Immature natural killer cell (primary cell): ENCODE results near the gene SLC50A1. TPM values are rescaled to one million over a fixed set of nuclear protein-coding genes. Genes with fewer than 3 reads are reported as not detected.

Experiments used
- DNase-seq, 3 donors: peaks; one replicate each; pipeline ENCODE4 v3.0.0; 2022; ENCODE audit warnings: mixed read lengths in 1 of 3
- H3K27ac Mint-ChIP-seq, 6 donors: one replicate each; pipeline ENCODE4 v1.8.0; 2020; ENCODE audit warnings: mixed read lengths in 6 of 6, mild to moderate bottlenecking in 5 of 6, inconsistent platforms in 4 of 6, moderate library complexity in 3 of 6
- H3K27me3 Mint-ChIP-seq, 3 donors: one replicate each; pipeline ENCODE4 v1.8.0; 2020 to 2021; ENCODE audit warnings: low read depth in 3 of 3, mild to moderate bottlenecking in 3 of 3, mixed read lengths in 3 of 3, moderate library complexity in 3 of 3, inconsistent platforms in 1 of 3
- H3K36me3 Mint-ChIP-seq, 3 donors: one replicate each; pipeline ENCODE4 v1.8.0; 2020; ENCODE audit warnings: mixed read lengths in 3 of 3, inconsistent platforms in 2 of 3, mild to moderate bottlenecking in 2 of 3
- H3K4me1 Mint-ChIP-seq, 2 donors: one replicate each; pipeline ENCODE4 v1.8.0; 2020; ENCODE audit warnings: inconsistent platforms in 2 of 2, mild to moderate bottlenecking in 2 of 2, mixed read lengths in 2 of 2, moderate library complexity in 1 of 2
- H3K4me3 Mint-ChIP-seq, 5 donors: one replicate each; pipeline ENCODE4 v1.8.0; 2020; ENCODE audit warnings: mild to moderate bottlenecking in 5 of 5, mixed read lengths in 5 of 5, inconsistent platforms in 3 of 5, moderate library complexity in 3 of 5
- H3K9me3 Mint-ChIP-seq, 6 donors: one replicate each; pipeline ENCODE4 v1.8.0; 2020; ENCODE audit warnings: mild to moderate bottlenecking in 6 of 6, mixed read lengths in 6 of 6, inconsistent platforms in 4 of 6, moderate library complexity in 3 of 6
- polyA plus RNA-seq, 3 donors: library from polyadenylated mRNA; unstranded; fragments of 300-500 nt; fragmentation: Illumina TruSeq; gene quantifications; one replicate each; pipeline ENCODE4 v1.2.3, GENCODE V29; 2021

Gene SLC50A1
- polyA plus RNA-seq, 3 donors from 2014 or later = 59.5 to 120 (median 93.0) TPM

- peaks cover 26 to 28% of the 10 kb centered on the region in 2 donors for H3K4me1 Mint-ChIP-seq
- no peak overlapping the region for H3K4me3 Mint-ChIP-seq
- H3K9me3 Mint-ChIP-seq = no peaks in the 10 kb centered on the region
- peaks cover 5 to 15% (median 11%) of the 10 kb centered on the region in 3 donors for H3K27me3 Mint-ChIP-seq
- no peak for DNase-seq
- no peaks in the 10 kb centered on the region for H3K36me3 Mint-ChIP-seq
- peak overlapping the region in 1 of 6 donors; percentile 30 for H3K27ac Mint-ChIP-seq
These were observed 10.9 kb upstream of the SLC50A1 start for GRCh38 chr1:155124503-155125463.

- H3K4me3 Mint-ChIP-seq = peak overlapping the region in 2 of 5 donors; percentile 38 to 73
- peak overlapping the region in 1 of 6 donors; percentile 30 for H3K27ac Mint-ChIP-seq
- H3K4me1 Mint-ChIP-seq = peaks cover 26 to 28% of the 10 kb centered on the region in 2 donors
- no peaks in the 10 kb centered on the region for H3K9me3 Mint-ChIP-seq
- H3K36me3 Mint-ChIP-seq = no peaks in the 10 kb centered on the region
- peaks cover 5 to 15% (median 11%) of the 10 kb centered on the region in 3 donors for H3K27me3 Mint-ChIP-seq
- no peak for DNase-seq
These were observed 10.1 kb upstream of the SLC50A1 start for GRCh38 chr1:155125511-155125945.

- DNase-seq = no peak
- Mint-ChIP-seq H3K27ac (peak overlapping the region in 1 of 6 donors; percentile 76), H3K27me3 (peaks cover 5 to 17% (median 11%) of the 10 kb centered on the region in 3 donors)
These were observed 9.6 kb upstream of the SLC50A1 start for GRCh38 chr1:155125946-155126555.

GRCh38 chr1:155126556-155127104 is 9.0 kb upstream of the SLC50A1 start:
- Mint-ChIP-seq H3K4me3 (peak overlapping the region; percentile 78 to 92 (median 84)), H3K4me1 (peaks cover 26 to 28% of the 10 kb centered on the region in 2 donors), H3K27me3 (peaks cover 3 to 17% (median 11%) of the 10 kb centered on the region in 3 donors), H3K36me3 (peaks cover 0 to 3% (median 0%) of the 10 kb centered on the region in 3 donors), H3K9me3 (no peaks in the 10 kb centered on the region), H3K27ac (peak overlapping the region in 4 of 6 donors; percentile 60 to 92 (median 73))
- DNase-seq = peak; percentile 50 to 63 (median 56)

More at GRCh38 chr1:155125946-155126555, 9.6 kb upstream of the SLC50A1 start:
- H3K9me3 Mint-ChIP-seq = no peaks in the 10 kb centered on the region
- peaks cover 26 to 28% of the 10 kb centered on the region in 2 donors for H3K4me1 Mint-ChIP-seq
- H3K4me3 Mint-ChIP-seq = peak overlapping the region in 3 of 5 donors; percentile 38 to 83 (median 73)
- peaks cover 0 to 3% (median 0%) of the 10 kb centered on the region in 3 donors for H3K36me3 Mint-ChIP-seq

GRCh38 chr1:155127105-155127966 is 8.3 kb upstream of the SLC50A1 start, which contains the start of gene EFNA1:
Gene EFNA1, plus strand, starts transcription at chr1:155127876. Its CDS starts 102 bp downstream, at chr1:155127978.
- Mint-ChIP-seq H3K9me3 (no peaks in the 10 kb centered on the region), H3K4me3 (peak within 1 kb of the TSS; percentile 79 to 92 (median 84)), H3K36me3 (peaks cover 0 to 3% (median 0%) of the 10 kb centered on the region in 3 donors), H3K27me3 (peaks cover 3 to 17% (median 11%) of the 10 kb centered on the region in 3 donors), H3K4me1 (peaks cover 26 to 28% of the 10 kb centered on the region in 2 donors), H3K27ac (peak within 1 kb of the TSS; percentile 1 to 92 (median 67))
- peak; percentile 30 to 45 (median 34) for DNase-seq

- peaks cover 26 to 28% of the 10 kb centered on the region in 2 donors for H3K4me1 Mint-ChIP-seq
- DNase-seq = no peak
- no peaks in the 10 kb centered on the region for H3K9me3 Mint-ChIP-seq
- H3K4me3 Mint-ChIP-seq = peak overlapping the region; percentile 68 to 92 (median 79)
- peaks cover 0 to 3% (median 0%) of the 10 kb centered on the region in 3 donors for H3K36me3 Mint-ChIP-seq
- H3K27ac Mint-ChIP-seq = peak overlapping the region in 4 of 6 donors; percentile 1 to 76 (median 58)
- H3K27me3 Mint-ChIP-seq = peaks cover 3 to 17% (median 12%) of the 10 kb centered on the region in 3 donors
These were observed 7.5 kb upstream of the SLC50A1 start for GRCh38 chr1:155127967-155128754.

- Mint-ChIP-seq H3K36me3 (peaks cover 0 to 3% (median 0%) of the 10 kb centered on the region in 3 donors), H3K4me1 (peaks cover 26 to 28% of the 10 kb centered on the region in 2 donors), H3K27me3 (peaks cover 3 to 17% (median 13%) of the 10 kb centered on the region in 3 donors), H3K4me3 (peak overlapping the region; percentile 68 to 92 (median 79)), H3K9me3 (no peaks in the 10 kb centered on the region), H3K27ac (peak overlapping the region in 3 of 6 donors; percentile 16 to 76 (median 49))
- DNase-seq = peak in 2 of 3 donors; percentile 14 to 16
These were observed 6.7 kb upstream of the SLC50A1 start for GRCh38 chr1:155128755-155129473.

GRCh38 chr1:155130272-155131006 is 5.2 kb upstream of the SLC50A1 start:
- Mint-ChIP-seq H3K4me1 (peaks cover 35 to 38% of the 10 kb centered on the region in 2 donors), H3K36me3 (peaks cover 0 to 3% (median 0%) of the 10 kb centered on the region in 3 donors), H3K4me3 (no peak overlapping the region), H3K27me3 (peaks cover 3 to 18% (median 17%) of the 10 kb centered on the region in 3 donors), H3K27ac (peak overlapping the region in 2 of 6 donors; percentile 6 to 15), H3K9me3 (no peaks in the 10 kb centered on the region)
- DNase-seq = no peak

- Mint-ChIP-seq H3K36me3 (peaks cover 0 to 3% (median 0%) of the 10 kb centered on the region in 3 donors), H3K27me3 (peaks cover 9 to 24% (median 20%) of the 10 kb centered on the region in 3 donors), H3K4me3 (peak overlapping the region in 1 of 5 donors; percentile 15), H3K4me1 (peaks cover 43% of the 10 kb centered on the region in 2 donors), H3K27ac (no peak overlapping the region), H3K9me3 (no peaks in the 10 kb centered on the region)
- DNase-seq = no peak
These were observed 4.4 kb upstream of the SLC50A1 start for GRCh38 chr1:155131285-155131684.

- H3K27me3 Mint-ChIP-seq = peaks cover 6 to 22% (median 21%) of the 10 kb centered on the region in 3 donors
- H3K36me3 Mint-ChIP-seq = peaks cover 0 to 3% (median 0%) of the 10 kb centered on the region in 3 donors
- H3K9me3 Mint-ChIP-seq = no peaks in the 10 kb centered on the region
- DNase-seq = no peak
- H3K4me3 Mint-ChIP-seq = peak overlapping the region in 1 of 5 donors; percentile 12
- no peak overlapping the region for H3K27ac Mint-ChIP-seq
- peaks cover 45 to 47% of the 10 kb centered on the region in 2 donors for H3K4me1 Mint-ChIP-seq
These were observed 3.8 kb upstream of the SLC50A1 start for GRCh38 chr1:155131856-155132255.
